HG03520 (cell line): ENCODE data around the gene TMTC1.

ENCODE experiments used
- ATAC-seq: cut with Tn5 transposase; IDR thresholded peaks from one replicate; pipeline ENCODE4 v1.9.1; 2021; ENCODE audit warnings: mild to moderate bottlenecking, moderate library complexity; ENCODE audit not compliant: unreplicated experiment

TMTC1 gene

DNA sequence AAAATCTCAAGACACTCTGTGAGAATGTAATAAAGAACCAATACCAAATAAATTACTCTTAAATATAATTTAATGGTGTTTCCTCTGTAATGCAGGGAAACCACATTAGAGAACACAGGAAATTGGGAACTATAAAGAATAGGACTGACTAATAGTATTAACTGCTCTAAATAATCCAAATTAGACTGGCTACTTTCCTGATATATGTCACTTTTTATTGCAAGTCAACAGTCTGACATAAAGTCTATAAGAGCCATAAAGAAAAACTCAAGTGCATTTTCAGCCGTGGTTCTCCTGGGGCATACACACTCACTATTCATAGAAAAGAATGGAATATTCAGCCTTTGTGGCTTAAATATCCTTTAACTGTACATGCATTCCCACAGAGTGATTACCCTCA lies 161.5 kb downstream of the TMTC1 start:
- no peak for ATAC-seq

DNA sequence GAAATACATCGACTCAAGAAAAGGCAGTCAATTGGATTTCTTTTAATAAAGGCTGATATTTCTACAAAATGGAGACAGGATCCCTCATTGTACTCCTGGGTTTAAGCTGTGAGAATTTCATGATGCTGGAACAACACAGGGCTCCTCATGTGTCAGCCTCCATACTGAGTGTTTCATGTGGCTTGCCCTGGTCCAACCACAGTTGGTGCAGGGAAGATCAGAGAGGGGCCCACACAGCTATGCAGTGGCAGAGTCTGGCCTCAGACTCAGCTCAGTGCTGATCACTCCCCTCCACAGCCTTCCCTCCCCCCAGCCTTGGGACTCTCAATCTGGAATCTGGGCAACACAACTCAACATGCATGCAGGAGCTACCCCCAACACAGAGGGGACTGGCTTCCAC lies 163.7 kb downstream of the TMTC1 start:
- ATAC-seq = no peak

DNA sequence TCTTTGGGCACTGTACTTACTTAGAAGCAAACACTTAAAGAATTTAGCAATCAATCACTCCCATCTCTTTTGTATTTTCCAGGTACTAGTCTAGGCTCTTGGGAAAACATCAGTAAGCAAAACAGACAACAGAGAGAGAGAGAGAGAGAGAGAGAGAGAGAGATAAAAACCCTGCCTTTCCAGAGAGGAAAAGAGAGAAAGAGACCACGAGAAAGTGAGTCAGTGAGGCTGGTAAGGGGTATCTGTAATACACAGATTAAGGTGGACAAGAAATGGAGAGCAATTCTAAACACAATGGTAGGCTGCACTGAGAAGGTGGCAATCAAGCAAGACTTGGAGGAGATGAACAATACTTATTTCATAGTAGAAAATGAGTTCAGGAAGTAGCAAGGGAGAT lies 166.3 kb downstream of the TMTC1 start:
- ATAC-seq = no peak

DNA sequence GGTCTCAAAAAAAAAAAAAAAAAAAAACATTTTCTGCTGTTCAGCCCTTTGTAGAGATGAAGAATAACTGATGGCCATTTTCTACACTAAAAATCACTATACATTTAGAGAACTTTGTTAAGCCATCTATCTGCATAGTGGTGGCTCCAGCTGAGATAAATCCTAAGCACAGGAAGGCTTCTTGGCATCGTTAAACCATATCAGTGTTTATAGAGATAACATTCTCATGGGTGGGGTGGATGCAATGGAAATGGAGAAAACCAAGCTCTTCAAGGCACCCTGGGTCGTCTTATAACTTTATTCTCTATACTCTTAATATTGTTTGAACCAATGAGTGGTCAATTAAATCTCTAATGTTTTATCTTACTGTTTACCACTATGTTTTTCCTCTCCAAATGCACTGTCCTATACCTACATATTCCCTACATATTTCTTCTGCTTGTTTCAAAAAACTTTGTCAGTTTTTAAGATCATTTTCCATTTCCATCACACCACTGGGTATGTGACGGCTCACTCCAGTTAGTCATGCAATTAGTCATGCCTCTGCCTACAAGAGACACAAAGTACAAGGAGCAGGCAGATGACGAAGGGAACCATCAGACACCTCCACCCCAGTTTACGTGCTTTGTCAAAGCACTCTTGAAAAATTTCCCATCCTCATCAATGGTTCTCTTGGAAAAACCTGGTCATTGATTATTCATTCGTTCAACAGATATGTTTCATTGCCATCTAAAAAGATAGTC lies 166.9 kb downstream of the TMTC1 start:
- ATAC-seq = no peak

DNA sequence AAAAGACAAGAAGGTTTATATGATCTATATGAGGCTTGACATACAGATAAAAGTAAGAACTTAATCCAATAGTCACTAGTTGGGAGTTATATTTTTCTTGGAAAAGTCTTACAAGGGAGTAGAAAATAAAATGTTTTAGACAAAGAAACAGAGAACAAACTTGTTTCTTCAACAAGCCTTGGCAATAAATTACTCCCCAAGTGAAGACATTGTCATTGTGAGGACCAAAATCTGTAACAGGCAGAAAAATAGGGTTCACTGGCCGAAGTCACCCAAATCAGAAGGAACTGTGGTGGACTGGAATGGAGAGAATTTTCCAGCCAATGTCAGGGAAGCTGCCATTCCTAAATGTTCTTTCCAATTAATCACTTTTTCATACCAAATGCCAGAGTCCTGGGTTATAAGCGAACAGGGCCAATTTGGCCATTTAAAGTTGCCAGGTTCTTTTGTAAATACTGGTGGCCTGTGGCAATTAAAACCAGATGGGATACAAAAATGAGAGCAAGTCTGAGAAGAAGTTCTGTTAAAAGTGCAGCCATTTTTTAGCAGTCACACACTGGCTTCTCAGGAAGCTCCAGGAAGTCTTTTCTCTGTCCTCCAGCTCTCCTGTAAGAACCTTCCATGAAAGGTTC lies 168.9 kb downstream of the TMTC1 start:
- no peak for ATAC-seq

DNA sequence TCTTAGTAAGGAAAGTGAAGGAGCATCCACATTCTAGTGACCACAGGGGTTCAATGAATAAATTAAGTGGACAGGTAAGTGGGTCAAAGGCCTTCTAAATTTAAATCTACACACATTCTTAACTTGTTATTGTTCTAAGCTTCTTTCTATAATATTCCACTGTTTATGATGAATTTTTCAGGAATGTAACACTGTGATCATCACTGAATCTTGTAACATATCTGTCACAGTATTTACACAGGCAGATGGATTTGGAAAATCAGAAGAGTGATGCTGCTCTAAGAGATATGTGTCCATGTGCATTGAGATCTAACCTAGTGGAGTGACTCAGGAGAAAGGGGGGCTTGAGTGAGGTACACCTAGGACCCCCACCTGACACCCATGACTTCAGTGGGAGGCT lies 170.8 kb downstream of the TMTC1 start:
- ATAC-seq = no peak

DNA sequence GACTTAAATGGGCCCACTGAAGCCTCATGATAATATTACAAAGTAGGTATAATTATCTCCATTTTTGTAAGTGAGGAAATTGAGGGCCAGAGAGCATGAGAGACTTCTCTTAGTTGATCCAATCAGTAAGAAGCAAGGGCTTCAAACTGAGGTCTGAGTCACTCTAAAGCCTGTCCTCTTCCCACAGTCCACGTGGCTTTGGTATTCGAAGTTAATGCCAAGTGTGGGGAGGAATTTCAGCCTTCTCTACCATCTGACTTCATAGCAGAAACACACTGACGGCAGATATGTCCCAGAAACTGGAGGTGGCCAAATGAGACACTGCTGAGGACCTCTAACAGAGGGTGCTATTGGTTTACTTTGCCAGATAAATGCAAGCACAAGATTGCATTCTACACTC lies 171.8 kb downstream of the TMTC1 start:
- no peak for ATAC-seq

DNA sequence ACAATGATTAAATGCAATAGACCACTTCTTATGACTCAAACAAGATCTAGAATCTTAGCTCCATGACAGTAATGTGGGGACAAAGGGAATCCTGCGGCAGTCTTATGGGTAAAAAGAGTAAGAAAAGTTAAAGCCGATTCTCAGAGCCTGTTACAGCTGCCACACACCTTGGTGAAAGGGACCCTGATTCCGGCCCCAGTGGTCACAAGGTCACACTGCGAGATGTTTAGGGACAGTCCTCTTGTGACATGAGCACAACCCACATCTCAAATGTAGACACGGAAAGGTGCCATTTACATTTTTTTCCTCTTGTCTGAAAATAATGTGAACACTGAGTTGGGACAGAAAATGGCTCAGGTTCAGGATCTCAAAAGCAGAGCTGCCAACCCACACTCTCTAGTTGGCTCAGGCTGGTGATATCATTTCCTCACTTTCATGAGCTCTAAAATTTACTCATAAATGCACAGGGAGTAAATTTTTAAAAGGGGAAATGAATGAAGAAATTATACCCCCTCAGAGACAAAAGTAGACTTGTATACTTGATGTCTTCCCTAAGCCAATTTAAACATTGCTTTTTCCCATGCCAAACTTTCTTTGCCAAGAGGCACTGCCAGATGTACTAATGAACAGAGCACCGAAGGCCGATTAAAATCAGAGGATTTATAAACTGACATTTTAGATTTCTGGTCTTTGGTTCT lies 173.1 kb downstream of the TMTC1 start:
- no peak for ATAC-seq

DNA sequence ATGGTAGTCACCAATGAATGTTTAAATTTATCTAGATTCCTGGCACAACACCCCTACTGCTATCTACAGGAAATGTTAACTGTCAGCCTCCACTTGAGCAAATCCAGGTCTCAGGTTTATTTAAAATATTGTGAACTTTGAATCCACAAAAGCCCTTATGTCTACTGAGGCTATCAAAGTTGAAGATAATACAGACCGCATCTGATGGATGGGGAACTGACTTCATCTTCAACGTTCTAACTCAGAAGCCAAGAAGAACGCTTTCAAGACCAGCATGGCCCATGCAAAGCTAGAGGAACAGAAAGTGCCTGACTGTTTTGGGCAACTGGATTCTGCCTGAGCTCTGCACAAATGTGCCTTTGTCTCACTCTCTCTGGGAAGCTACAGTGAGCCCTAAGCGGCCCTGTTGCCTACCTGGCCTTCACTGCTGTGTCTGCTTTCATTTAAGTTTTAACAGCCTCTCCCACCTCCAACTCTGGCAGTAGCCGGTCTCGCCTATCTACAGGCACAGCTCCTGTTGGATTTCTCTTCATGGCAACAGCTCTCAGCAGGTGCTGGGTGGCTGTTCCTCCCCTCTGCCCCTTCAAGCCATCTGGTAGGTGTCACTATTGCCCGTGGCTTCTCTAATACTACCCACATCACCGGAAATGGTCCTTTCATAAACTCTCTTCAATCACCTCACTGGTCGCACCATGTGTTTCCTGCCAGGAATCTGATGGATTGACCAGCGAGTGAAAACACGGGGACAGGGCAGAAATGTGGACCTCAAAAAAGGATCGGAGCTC lies 174.1 kb downstream of the TMTC1 start:
- no peak for ATAC-seq

DNA sequence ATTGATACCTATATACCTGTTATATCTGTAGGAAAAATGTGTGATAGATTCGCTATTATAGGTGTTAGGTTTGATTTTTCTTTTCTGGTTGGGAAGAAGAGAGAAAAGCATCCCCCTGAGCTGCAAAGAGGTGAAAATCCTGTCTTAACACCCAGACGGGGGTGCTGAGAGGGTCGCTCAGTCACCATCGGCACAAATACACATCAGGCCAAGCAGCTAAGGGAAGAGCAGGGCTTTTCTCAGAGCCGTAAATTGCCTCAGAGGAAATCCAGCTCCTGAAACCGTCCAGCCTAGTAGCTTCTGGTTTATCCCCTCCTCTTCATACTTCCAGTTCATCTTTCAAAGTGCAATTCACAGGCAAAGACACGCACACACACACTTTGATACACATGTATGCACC lies 175.2 kb downstream of the TMTC1 start:
- ATAC-seq = no peak

DNA sequence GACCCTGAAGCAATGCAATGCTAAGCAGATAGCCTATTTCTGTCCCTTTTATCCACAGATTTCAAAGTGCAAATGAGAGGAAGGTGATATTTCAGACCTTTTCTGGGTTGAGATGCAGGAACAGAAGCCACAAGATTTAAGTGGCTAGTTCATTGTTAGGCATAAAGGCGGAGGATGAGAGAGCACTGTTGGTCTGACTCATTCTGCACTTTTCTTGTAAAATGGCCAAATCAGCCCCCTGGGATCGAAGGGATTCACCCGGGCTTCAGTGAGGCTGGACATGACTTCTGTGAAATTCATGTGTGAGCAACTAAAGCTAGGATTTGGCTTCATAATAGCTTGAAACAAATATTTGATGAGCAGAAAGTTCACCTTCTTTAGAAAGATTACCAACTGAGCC lies 184.4 kb downstream of the TMTC1 start:
- ATAC-seq = no peak

DNA sequence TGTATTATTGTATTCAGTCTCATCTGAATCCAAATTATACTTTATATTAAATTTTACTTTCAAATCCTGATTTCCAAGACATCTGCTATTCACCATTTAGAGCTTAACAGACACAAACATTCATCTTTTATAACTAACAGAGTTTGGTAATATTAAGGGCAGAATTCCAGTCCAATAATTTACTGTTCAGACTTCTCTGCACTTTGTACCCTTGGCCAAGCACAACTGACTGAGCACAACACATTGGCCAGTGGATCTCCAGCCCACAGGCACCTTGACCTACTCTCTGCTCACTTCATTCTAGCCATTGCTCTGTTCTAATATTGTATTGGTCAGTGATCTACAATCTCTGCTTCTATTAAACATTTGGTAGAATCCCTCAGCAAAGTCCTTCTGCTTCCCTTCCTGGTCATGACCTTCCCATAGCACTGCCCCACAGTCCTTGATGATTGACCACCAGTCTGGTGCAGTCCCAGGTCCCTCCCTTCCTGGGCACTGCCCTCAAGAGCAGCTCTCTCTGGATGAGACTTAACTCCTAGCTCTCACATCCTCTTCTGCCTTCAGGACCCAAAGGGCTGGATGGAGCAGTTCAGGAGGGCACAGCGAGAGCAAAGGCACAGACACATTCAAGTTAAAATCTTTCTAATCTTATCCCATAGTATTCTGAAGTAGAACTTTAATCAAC lies 188.5 kb downstream of the TMTC1 start:
- no peak for ATAC-seq

DNA sequence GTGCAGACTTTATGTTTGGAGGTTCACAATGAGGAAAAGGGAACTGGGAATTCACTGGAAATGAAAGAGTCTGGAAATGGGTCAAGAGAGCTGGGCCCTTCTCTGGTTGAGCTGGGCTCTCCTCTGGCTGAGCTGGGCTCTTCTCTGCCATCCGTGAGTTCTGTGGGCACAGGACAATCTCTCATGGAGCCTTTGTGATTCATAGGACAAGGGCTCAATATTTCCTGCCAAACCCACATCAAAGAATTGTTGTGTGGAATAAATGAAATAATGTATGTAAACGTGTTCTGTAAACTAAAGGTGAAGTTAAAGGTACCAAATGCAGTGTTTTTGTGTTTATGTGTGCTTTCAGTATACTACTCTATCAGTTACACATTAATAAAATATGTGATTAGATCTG lies 190.7 kb downstream of the TMTC1 start:
- ATAC-seq = no peak

DNA sequence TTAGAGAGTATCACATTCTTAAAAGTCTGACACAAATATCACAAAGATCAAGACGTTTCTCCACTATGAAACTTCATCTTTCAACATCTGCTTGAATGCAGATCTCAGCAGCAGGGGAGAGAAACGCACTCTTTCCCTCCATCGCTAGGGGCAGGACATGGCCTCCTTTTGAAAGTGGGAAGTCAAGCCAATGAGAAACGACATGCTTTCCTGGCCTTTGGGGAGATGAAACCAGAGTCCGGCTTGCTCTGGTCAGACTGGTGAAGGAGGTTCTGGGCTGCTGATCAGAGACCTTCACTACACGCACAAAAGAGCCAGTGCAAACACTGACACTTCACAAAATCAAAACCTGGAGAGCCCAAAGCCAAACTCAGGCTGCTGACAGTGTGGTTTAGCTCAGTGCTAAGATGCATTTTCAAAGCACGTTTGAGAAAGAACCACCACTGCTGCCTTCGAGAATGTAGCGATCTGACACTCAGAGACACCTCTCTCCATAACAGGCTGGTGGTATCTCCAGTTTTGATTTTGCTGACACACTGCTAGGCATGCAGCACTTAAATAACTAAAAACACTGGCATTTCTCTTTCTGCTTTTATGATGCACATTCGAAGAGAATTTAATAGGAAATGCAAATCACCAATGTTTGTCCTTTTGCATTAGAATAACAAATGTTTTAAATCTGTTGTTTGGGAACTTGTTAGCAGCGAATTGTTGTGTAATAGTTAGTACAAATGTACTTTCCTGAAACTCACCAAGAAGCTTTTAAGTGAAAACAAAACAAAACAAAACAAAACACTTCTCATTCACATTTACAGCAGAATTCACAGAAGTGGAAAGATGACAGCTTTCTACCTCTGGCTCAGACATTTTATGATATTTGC lies 192.4 kb downstream of the TMTC1 start:
- no peak for ATAC-seq

DNA sequence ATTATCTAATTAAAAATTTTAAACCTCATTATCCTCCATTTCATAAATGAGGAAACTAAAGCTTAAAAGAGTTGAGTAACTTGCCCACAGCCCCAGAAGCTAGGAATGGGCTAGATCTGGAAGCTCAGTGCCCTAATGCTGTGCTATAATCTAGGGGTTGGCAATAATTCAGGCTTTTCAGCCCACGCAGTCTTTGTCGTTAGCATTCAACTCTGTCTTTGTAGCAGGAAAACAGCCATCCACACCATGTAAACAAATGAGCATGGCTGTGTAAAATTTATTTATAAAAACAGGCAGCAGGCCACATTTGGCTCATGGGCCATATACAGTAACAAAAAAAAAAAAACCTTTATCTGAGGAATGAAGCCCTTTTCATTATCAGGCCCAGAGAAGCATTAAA lies 193.9 kb downstream of the TMTC1 start:
- ATAC-seq = no peak

DNA sequence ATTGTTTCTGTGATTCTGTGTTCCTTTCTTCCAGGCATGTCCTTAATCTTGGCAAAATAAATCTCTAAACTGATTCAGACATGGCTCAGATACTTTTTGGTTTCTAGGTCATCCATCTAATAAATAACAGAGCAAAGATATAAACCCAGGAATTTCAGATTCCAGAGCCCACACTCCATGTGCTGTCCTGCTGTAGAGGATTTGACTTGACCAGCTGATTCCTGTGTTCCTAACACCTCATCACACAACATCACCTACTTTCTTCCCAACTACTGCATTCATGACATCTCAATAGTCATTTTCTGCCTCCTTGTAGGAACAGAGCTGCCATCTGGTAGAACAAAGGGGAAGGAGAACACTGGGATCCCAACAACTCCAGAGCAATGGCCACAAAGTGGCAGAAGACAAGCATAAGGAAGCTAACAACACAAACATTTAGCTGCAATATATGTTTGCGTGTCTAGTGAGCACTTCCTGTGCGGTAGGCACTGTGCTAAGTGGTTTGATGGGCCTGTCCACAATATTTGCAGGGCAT lies 194.4 kb downstream of the TMTC1 start:
- no peak for ATAC-seq

DNA sequence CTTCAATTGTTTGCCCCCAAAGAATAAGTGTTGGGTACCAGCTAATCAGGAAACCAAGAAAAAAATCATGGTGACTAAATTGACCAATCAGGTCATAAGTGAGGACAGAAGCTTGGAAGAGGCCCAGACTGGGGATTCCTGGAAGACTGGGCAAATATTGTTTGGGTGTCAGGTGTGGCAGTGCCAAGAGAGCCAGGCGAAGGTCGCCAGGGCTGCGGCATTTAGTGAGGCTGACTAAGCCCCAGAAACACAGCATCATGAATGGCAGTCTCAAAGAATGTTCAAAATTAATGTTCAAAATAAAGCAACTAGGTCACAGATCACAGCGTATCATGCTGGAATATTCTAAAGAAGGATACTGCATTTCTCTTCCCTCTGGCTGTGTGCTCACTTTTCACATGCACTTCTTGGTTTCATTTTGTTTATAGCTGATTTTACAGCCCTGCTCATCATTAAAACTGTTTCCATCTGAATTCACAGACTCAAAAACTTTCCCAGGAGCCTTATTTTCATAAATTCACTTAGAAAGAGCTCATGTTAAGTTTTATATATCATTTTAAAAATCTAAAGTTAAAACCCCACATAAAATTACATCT lies 201.0 kb downstream of the TMTC1 start:
- ATAC-seq = no peak

DNA sequence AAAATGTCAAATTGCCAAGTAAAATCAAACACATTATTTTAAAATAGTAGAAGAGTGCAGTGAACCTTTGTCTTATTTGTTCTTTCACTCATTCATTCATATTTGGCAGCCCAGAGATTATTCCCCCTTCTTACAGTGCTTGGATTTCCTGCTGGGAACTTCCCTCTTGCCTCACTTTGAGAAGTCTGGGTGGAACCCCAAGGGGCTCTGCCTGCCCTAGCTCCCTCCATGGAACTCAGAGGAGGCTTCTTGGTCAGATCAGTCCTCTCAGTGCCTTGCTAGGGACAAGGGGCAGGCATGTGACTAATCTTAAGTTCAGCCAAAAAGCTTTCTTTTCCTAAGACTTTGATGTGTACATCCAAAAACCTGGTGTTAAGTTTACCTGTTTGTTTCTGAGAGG lies 201.6 kb downstream of the TMTC1 start:
- no peak for ATAC-seq

DNA sequence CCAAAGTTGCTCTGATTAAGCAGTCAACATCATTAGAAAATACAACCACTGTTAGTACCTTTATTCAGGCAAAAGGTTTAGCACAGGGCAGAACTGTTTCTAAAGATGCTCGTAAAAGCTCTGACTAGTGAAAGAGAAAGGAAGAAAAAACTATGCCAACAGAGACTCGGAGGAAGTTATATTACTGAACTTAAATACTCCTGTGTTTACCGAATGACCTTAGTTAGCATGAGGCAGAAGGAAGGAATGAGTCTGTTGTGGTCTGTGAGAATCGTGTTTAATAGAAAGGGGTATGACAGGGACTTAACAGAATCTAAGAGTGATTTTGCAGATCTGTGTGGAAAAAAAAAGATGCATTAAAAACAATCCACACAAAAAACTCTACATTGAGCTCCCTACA lies 202.1 kb downstream of the TMTC1 start:
- no peak for ATAC-seq
